Right kidney (tissue), 1 donor: ENCODE data around the gene TMEM53.
"Not testable (repeated sequence)": the region's sequence is repeated elsewhere in the genome, so short reads cannot be mapped to it uniquely, and the experiment has no call there.

ENCODE experiments used
- DNase-seq: peaks from one replicate; pipeline ENCODE4 v3.0.0-alpha.2; 2016

The TMEM53 gene

DNA sequence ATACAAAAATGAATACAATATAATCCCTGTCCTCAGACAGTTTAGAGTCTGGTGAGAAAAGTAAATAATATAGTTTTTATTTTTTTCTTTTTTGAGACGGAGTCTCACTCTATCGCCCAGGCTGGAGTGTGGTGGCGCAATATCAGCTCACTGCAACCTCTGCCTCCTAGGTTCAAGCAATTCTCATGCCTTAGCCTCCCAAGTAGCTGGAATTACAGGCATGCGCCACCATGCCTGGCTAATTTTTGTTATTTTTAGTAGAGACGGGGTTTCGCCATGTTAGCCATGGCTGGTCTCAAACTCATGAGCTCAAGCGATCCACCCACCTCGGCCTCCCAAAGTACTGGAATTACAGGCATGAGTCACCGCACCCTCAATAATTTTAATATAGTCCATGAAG is 25.1 kb upstream of the TMEM53 start:
- DNase-seq: not testable (repeated sequence)

DNA sequence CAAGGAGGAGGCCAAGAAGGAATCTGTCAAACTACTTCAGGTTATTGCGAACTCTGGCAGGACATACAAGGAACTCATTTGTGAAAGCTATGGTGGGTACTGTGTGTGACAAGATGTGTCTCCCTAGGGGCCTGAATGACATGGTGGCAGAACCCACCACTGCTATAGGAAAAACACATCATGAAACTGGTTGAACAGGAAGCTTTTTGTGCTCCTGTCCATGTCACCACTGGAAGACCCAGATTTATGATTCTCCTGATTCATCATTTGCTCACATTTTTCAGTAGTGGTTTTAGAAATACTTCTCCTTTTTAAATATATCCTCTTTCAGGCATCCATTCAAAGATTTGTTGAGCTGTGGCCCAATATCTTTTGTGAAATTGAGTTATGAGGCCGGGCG is 23.9 kb upstream of the TMEM53 start:
- DNase-seq: no peak

DNA sequence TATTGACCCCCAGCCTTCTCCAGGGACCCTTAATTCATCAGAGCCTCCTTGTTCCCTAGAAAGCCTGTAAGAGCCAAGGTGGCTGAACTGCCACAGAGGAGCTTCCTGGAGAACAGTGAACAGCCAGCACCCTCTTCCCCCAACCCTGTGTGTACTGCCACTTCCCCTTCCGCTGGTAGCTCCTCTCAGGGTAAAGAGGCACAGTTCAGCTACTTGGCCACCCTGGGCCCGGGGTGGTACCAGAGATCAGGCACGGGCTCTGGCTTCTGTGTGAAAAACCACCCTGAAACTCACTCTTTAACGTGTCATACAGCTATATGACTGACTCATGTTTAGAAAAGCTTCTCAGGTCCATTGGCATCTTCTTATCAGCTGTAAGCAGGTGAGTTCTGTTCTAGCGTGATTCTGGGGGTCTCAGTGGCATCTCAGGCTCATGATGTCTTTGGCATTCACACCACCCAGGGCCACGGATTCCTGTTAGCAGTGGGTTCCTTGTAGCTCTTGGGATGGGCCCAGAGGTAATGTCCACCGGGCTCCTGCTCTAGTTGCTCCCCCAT is 22.6 kb upstream of the TMEM53 start:
- DNase-seq: no peak

DNA sequence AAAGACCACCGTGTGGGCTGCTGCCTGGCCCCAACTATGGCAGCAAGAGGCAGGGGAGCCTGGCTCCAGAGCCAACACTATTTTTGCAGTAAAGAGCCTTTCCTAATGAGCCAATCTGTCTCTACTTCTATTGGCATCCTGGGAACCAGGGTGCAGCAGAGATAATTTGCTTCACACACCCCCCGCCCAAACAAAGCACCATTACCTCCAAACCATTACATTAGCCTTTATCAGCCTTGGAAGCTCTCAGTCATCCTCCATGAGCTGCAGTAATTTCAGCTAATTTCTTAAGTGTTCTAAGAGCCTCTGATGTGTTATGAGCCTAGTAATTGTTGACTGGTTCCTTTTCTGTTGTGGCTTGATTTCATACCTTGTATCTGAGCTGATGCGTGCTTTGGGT is 21.8 kb upstream of the TMEM53 start:
- DNase-seq: no peak

DNA sequence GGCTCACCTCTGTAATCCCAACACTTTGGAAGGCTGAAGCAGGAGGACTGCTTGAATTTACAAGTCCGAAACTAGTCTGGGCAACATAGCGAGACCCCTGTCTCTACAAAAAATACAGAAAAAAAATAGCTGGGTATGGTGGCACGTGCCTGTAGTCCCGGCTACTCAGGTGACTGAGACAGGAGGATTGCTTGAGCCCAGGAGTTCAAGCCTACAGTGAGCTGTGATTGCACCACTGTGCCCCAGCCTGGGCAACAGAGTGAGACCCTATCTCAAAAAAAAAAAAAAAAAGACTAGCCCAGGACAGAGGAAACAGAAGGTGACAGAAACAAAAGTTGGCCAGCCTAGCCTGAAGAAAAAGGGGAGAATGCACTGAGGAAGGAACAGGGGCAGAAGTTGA is 21.4 kb upstream of the TMEM53 start:
- DNase-seq: no peak

DNA sequence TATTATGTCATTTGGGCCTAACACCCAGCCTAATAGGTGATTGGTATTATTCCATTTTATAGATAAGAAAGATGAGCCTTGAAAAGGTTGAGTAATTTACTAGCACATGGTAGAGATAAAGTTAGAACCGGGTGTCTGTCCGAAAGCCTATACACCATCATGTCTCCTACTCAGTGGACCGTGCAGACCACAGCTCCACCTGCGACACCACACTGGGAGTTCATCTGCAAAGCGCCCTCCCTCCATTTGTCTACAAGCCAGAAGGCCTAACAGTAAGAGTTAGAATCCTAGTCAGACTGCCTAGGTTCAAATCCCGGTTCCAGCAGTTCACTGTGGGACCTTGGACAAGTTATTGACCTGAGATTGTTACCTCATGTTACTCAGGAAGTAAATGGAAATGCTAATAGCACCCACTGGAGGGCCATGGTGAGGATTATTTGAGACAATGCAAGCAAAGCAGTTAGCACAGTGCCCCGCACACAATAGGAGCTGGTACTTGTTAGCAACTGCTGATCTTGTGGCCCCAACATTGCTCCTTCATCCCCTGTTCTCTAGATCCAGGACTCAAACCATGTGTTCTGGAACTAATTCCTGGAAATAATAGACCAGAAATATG is 20.7 kb upstream of the TMEM53 start:
- DNase-seq: no peak

DNA sequence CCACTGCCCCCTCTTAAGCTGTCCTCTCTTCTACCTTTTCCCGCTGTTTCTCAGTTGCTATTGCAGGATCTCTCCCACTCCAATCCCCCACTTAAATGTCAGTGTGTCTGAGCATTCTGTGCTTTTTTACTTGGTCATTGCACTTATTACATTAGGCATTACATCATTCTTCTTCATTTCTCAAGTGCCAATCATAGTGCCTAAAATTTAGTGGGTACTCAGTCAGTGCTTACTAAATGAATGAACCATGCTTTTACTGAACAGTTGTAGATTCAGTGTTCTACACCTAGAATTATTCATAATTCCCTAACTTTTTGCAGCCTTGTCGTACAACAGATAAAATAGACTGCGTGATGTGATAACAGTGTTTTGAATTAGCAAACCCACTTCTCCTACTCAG is 19.6 kb upstream of the TMEM53 start:
- DNase-seq: no peak

DNA sequence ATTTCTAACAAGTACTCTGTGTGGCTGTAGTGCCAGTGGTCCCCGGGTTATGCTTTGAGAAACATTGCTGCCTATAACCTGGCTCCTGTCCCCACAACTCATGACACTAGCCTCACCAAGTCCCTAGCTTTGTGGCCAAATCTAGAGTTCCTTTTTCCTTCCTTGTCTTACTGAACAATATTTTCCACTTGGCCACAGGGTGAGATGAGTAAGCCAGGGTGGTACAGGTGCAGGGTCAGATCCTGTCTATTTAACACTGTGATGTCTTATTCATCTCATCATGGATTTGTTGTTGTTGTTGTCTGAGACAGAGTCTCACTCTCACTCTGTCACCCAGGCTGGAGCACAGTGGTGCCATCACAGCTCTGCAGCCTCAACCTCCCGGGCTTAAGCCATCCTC is 18.9 kb upstream of the TMEM53 start:
- no peak for DNase-seq

DNA sequence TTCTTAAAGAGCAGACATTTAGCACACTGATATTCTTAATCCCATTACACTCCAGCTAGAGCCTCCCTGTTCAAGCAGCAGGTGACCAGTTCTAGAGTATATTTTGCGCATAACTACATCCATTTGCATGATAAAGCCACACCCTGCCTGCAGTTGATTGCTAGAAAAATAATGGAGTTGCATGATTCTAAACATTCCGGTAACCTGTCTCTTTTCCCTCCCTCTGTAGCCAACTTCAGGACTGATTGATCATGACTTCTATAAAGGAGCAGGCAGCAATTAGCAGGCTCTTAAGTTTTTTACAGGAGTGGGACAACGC is 15.1 kb upstream of the TMEM53 start:
- DNase-seq: no peak

DNA sequence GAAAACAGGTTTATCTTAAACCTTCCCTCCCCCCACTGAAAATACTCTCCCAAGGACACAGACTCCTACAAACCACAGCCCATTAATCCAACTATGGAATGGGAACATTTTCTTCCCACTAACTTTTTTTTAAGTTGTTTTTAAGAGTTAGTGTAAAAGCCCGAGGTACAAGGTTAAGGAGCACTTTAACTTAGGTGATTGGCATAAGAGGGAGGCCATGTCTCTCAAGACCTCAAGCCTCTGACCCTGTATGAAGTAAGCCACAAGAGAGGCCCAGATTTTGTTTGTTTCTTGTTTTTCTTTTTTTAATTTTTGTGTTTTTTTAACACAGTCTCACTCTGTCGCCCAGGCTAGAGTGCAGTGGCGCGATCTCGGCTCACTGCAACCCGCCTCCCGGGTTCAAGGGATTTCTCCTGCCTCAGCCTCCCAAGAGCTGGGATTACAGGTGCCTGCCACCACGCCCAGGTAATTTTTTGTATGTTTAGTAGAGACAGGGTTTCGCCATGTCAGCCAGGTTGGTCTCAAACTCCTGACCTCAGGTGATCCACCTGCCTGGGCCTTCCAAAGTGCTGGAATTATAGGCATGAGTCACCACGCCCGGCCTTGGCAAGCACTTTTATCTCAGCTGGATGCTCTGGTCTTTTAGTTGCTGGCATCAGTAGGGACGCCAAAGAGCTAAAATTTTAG is 14.6 kb upstream of the TMEM53 start:
- DNase-seq: no peak

DNA sequence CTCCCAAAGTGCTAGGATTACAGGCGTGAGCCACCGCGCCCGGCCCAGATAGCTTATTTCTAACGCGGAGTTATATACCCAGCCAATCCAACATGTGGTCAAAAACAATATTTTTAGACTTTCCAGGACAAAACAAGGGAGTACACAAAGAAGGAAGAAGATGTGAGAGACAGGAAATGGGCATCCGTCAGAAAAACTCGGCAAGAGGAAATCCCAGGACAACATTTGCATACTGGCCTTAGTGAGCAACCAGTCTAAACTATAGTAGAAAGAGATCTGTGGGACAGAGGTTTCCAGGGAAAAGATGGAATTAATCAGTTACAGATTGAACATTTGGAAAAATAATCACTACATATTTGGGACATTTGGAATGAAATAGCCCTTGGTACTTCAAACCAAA is 11.6 kb upstream of the TMEM53 start:
- no peak for DNase-seq

DNA sequence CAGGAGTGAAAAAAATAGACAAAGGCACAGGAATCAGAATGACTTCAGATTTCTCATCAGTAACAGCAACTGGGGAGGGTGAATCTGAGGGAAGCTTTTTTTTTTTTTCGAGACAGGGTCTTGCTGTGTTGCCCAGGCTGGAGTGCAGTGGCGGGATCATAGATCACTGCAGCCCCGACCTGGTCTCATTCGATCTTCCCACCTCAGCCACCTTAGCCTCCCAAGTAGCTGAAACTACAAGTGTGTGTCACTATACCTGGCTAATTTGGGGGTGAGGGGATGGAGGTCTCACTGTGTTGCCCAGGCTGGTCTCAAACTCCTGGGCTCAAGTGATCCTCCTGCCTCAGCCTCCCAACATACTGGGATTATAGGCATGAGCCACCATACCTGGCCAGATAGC is 10.9 kb upstream of the TMEM53 start:
- no peak for DNase-seq

DNA sequence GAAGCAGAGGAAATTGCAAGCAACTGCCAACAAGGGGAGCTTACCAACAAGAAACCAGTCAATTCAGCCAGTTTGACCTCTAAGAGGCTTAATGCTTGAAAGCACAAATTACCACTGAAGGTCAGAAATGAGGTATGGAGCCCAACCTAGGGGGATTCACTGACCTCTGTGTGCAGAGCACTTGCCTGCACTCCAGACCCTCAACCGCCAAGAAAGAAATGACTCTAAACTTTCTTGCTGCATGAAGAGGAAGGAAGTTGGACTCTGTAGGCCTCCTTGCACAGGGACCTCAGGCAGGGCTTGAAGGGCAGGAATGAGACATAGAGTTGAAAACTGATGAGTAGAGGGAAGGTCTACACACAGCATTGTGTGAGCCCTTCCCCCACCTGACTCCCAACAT is 10.2 kb upstream of the TMEM53 start:
- no peak for DNase-seq

DNA sequence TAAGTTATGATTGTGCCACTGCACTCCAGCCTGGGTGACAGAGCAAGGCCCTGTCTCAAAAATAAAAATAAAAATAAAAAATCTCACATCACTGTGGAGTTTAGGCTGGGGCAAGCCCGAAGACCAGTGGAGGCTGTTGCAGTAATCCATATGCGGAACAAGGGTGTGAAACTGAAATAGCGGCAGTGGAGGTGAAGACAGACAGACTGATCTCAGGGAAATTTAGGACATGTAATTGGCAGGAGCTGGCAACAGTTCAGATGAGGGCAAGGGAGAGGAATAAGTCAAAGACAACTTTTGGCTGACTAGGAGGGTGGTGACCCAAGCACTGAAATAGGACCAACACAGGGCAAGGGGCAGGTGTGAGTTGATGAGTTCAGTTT is 8.6 kb upstream of the TMEM53 start:
- DNase-seq: no peak

DNA sequence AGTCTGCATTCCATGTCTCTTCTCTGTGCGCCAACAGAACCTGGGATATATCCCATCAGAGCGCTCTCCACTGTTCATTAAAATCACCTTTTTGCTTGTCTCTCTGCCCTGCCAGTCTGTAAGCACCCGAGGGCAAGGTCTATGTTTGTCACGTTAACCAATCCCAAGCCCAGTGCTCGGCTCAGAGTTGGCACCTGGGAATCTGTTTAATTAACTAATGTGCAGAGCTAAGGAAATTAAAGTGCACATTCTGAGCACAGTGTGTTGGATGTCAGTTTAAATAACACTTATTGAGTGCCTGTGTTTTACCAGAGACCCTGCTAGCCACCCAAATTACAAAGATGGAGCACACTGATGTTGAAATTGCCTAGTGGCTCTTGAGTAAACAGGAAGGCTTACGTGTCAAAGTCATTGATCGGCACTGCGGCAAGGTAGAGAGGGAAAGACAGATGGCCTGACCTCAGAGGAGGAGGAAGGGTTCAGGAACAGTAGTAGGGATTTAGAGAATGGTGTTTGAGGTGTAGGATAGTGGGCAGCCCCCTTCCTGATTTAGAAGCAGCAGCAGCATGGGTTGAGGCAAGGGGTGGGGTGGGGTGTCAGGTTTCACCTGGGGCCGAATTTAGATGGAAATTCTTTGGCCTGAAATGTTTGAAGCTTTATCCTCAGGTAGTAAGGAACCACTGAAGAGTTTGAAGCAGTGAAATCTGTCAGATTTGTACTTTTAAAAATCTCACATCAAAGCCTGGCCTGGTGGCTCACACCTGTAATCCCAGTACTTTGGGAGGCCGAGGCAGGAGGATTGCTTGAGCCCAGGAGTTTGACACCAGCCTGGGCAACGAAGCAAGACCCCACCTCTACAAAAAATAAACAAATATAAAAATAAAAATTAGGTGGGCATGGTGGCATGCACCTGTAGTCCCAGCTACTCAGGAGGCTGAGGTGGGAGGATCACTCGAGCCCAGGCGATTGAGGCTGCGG is 7.9 kb upstream of the TMEM53 start:
- no peak for DNase-seq

DNA sequence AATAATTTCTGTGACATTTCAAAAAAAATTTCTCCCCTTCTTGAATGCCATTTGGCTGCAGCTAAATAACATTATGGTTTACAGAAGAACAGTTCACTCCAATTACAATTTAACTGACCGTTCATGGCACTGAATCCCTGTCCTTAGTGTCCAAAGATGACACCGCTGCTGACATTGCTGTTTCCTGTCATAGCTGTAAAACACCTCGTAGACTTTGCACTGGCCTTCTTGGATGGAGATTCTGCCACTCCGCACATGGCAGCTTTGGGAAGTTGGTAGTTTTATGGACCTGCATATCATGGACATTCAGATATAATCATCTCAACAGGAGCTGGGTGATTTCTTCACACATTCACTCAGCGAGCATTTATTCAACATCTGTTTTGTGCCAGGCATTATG is 5.2 kb upstream of the TMEM53 start:
- DNase-seq: no peak

DNA sequence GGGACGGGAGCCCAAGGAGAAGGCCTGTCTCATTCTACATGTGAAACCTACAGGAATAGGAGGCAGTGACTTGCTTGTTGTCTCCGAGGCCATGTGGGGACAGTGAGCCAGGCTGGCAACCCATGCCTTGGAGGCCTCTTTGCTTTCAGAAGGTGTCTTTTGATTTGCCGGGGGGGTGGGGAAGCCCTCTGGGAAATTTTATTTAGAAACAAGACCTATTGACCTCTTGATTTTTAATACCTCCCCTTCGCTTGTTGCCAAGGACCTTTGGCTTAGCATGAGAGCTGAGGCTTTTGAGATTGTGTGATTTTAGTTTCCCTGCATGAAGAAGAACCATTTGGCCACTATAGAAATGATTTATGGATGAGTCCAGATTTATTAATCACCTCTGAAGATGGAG is 4.3 kb upstream of the TMEM53 start:
- no peak for DNase-seq

DNA sequence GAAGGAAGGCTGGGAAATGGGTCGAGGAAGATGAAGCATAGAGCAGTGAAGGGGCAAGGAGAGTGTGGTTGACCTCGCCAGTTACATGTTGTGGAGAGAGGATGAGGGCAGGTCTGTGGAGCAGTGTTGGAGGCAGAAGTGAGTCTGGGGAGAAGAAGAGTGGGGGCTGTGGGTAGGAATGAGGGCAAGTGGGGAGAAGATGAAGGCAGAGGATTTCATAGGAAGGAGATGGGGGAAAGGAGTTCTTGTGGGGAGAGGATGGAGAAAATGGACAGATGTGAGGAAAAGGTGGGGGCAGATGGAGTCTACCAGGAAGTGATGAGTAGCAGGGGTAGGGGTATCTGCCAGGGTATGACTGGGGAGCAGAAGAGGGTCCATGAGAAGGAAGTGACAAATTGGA is 3.8 kb upstream of the TMEM53 start:
- no peak for DNase-seq

DNA sequence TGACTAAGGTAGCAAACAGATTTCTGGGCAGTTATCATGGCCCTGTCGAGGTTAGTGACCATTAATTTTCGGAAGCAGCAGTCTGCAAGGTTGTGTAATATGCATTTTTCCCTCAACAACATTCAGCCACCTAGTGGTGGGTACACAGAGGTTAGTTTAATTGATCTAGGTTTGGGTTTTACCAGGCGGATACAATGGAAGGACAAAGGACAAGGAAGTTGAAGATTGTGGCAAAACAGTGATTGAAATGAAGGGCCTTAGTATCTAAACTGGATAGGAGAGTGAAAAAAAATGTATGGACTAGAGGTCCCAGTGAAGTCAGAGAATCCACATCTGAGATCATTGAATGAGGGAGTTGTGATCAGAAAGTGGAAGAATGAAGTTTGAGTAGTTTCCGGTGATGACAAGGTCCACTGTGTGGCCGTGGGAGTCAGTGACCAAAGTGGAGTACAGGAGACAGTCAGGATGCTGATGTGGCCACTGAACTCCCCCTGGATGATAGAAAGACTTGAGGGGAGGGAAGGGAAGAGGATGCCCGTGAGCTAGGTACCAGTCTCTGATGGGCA is 3.0 kb upstream of the TMEM53 start:
- no peak for DNase-seq

DNA sequence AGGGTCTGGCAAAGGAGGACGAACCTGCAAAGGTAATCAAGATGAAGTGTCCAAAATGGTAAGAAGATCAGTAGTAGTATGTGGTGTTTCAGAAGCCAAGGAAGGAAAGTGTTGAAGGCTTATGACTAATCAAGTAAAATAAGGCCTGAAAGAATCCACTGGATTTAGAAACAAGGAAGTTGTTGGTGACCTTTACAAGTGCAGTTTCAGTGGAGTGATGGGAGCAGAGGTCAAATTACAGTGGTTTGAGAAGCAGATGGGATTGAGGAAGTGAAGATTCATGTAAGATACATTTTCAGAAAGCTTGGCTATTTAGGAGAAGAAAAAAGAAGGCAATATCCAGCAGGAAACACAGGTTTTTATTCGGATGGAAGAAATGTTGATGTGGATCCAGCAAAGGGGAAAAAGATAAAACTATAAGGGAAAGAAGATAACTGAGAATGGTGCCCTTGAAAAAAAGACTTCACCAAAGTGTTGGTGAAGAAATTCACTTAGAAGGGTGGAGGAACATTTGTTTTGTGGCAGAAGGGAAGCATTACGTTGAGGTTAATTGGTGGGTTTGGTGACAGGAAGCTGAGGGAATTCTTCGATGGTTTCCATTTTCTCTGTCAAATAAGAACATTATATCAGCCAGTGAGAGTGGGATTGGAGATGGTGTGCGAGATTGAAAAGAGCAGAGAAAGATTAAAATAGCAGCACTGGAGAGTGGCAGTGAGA is 2.4 kb upstream of the TMEM53 start:
- no peak for DNase-seq

DNA sequence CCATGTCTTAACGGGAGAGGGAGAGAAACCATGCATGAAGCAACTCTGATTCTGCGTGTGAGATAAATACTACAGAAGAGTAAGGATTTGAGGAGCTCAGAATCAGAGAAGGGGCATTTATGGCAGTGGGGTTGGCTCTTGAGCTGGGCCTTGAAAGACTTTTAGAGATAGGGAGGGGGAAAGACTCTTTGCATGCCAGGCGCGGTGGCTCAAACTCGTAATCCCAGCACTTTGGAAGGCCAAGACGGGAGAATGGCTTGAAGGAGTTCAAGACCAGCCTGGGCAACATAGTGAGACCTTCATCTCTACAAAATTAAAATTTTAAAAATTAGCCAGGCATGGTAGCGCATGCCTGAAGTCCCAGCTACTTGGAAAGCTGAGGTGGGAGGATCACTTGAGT is 905 bp upstream of the TMEM53 start:
- DNase-seq: no peak

DNA sequence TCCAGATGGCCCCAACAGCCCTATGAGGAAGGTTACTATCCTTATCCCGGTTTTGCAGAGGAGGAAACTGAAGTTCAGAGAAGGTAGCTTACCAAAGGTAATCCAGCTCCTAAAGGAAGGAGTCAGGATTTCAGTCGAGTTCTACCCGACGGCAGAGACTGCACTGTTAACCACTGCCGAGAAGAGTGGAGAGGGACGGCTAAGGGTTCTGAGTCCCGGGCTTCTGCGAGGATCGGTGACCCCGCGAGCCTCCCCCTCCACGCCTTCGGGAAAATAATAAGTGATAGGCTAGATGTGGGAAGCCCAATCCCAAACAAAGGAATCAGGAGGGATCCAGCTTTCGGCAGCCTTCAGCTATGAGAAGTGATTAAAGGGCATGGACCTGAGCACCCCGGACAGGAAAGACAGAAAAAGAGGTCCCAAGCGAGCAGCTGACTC is 587 bp downstream of the TMEM53 start:
- no peak for DNase-seq
